ENCODE data around the gene ALAS1. TPM values are rescaled to one million over a fixed set of nuclear protein-coding genes. Genes with fewer than 3 reads are reported as not detected.

The ALAS1 gene
- 78.1 and 82.8 TPM in 2 replicates for total RNA-seq

DNA sequence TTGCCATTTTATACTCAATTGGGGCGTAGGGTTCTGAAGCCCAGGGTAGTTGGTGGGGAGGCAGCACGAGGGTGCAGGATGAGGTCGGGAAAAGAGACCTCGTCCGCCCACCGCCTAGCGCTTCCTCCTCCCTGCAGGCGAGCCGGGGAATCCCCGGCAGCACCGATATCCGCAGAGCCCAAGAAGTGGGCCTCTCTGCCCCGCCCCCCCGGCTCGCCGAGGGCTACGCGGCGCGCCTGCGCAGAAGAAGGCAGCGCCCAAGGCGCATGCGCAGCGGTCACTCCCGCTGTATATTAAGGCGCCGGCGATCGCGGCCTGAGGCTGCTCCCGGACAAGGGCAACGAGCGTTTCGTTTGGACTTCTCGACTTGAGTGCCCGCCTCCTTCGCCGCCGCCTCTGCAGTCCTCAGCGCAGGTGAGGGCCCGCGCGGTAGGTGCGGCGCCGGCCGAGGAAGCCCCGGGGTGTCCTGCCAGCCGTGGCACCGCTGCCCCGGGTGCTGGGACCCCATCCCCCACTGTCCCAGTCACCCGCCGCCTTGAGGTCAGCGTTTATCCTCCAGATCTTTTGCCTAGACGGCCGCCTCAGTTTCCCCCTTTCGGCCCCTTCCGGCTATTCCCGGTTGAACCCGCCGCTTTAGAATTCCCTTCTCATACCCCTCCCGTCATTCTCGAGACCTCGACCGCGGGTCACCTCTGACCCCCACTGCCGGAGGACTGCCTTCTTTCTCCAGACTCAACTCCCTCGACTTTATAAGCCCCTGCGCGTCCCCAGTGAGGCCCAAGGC is at the start of gene ALAS1:
Gene ALAS1 (plus strand): TSS at position 319 of the 784 bp plus-strand sequence. CDS start 1,082 bp downstream, outside the sequence.

GRCh38 chr3:52154135-52155094 is 43.5 kb upstream of the ALAS1 start, which contains the start of gene POC1A:
TSS of gene POC1A (minus strand) at chr3:52154423. CDS start at chr3:52154372, 51 bp downstream.

DNA sequence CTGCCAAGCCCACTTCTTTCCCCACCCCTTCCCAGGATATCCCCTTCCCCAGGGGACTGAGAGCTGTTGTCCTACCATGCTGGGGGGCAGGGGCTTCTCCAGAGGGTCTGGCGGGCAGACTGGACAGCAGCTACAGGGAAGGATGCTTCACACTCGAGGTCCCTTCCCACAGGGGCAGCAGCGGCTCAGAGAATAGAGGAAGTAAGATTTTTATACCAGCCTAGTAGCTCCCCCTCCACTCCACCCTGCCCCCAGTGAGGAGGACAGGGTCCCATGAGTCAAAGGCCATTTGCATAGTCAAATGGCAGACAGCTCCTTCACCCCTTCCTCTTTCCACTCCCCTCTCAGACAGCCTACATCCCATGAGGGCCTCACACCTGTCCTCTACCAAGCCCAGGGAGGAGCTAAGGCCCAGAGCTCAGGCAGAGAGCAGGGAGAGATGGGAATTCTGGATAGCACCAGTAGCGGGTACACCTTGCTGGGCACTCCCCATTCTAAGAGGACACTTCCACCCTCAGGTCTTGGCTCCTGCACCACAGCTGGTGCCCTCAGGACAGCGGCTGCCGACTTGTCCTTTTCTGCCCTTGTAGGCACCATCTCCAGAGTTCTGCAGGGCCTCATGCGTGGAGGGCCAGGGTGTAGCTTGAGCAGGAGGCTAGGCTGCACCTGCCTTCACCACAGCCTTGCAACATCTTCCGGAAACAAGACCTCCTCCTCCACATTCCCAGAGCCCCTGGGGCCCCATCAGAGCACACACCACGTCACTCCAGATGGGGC is 27.7 kb downstream of the ALAS1 start, which contains the start of gene TLR9:
Gene TLR9 (minus strand): TSS at position 194 of the 777 bp plus-strand sequence. CDS start 116 bp downstream, at position 78.

GRCh38 chr3:52238761-52239701 is 41.1 kb downstream of the ALAS1 start, which contains the start of gene TWF2:
TSS of gene TWF2 (minus strand) at chr3:52239158. CDS start at chr3:52239016, 142 bp downstream.

GRCh38 chr3:52245322-52246263 is 47.6 kb downstream of the ALAS1 start, which contains the start of gene PPM1M:
TSS of gene PPM1M (plus strand) at chr3:52245759. CDS start at chr3:52245825, 66 bp downstream.

Other genes with a start within 250 kb of the ALAS1 start
- under 0.01 and 0.10 TPM in 2 replicates for gene GPR62, start 242.8 kb upstream of the ALAS1 start, total RNA-seq
- gene PCBP4, start 230.7 kb upstream of the ALAS1 start, total RNA-seq, result 30.8 and 39.2 TPM in 2 replicates
- 17.0 and 27.1 TPM in 2 replicates for gene ABHD14B, start 224.1 kb upstream of the ALAS1 start, total RNA-seq
- gene ABHD14A, start 223.1 kb upstream of the ALAS1 start, total RNA-seq, result 6.6 and 11.4 TPM in 2 replicates
- 14.5 and 20.9 TPM in 2 replicates for gene ACY1, start 214.6 kb upstream of the ALAS1 start, total RNA-seq
- gene RPL29, start 202.3 kb upstream of the ALAS1 start, total RNA-seq, result 1,244 and 1,265 TPM in 2 replicates
- 17.1 and 21.2 TPM in 2 replicates for gene DUSP7, start 141.6 kb upstream of the ALAS1 start, total RNA-seq
- 3.9 and 6.4 TPM in 2 replicates for gene POC1A, start 43.7 kb upstream of the ALAS1 start, total RNA-seq
- under 0.01 TPM in 1 of 2 replicates, not detected in the other for gene TLR9, start 27.5 kb downstream of the ALAS1 start, total RNA-seq
- gene TWF2, start 41.0 kb downstream of the ALAS1 start, total RNA-seq, result 184 and 187 TPM in 2 replicates
- gene PPM1M, start 47.6 kb downstream of the ALAS1 start, total RNA-seq, result 14.8 and 16.3 TPM in 2 replicates
- gene WDR82, start 80.5 kb downstream of the ALAS1 start, total RNA-seq, result 63.7 and 67.3 TPM in 2 replicates
- gene GLYCTK, start 89.7 kb downstream of the ALAS1 start, total RNA-seq, result 17.0 and 22.8 TPM in 2 replicates
- gene DNAH1, start 118.2 kb downstream of the ALAS1 start, total RNA-seq, result 6.8 and 8.5 TPM in 2 replicates
- 77.2 and 93.7 TPM in 2 replicates for gene BAP1, start 211.8 kb downstream of the ALAS1 start, total RNA-seq
- 4.9 and 5.7 TPM in 2 replicates for gene PHF7, start 212.5 kb downstream of the ALAS1 start, total RNA-seq
- gene SEMA3G, start 246.9 kb downstream of the ALAS1 start, total RNA-seq, result 18.2 and 65.0 TPM in 2 replicates